Measurements from ENCODE around the gene DRG1. TPM values are rescaled to one million over a fixed set of nuclear protein-coding genes. Genes with fewer than 3 reads are reported as not detected.

Gene DRG1
- total and polyA plus RNA-seq, 10 of the 15 experiments (the other 5 are each of a cell fraction or from before 2014, with no cell fraction given), result 59.7 to 147 (median 85.8) TPM

GRCh38 chr22:31447337-31447736 is 47.9 kb downstream of the DRG1 start:
- H3K27ac ChIP-seq (ENCODE audit: control insufficient read depth, insufficient read depth), result no peak overlapping the region
- WGBS (ENCODE audit: insufficient coverage, insufficient replicate concordance, low lambda C conversion rate, missing lambda C conversion rate), result 99% methylated on average over 3 of the region's 3 CpGs
- ATAC-seq (no peak), FAIRE-seq (no peak), DNase-seq (ENCODE audit: low read depth, low spot score) (no peak)
- H3K27me3 ChIP-seq (replicated peaks in 1 of 2; ENCODE audit: control insufficient read depth in 2 of 2, insufficient read depth in 2 of 2, low read length in 1 of 2), result no peaks in the 10 kb centered on the region
- ChIA-PET POLR2A (interaction anchor here (1.5 kb wide), 1 partner anchor 44 kb away, joined by 3 read pairs; no protein-coding TSS in a partner anchor), SMC1A (ENCODE audit: uncharacterized antibody, unreplicated experiment) (interaction anchor here (1.1 kb wide), 1 partner anchor 10 kb away, joined by 5 read pairs; no protein-coding TSS in a partner anchor), CTCF (interaction anchor here (1.3 to 2.1 kb wide), 3 partner anchors 9 to 187 kb away, joined by 4 read pairs; no protein-coding TSS in a partner anchor), RAD21 (ENCODE audit: unreplicated experiment) (interaction anchor here (0.7 kb wide), 1 partner anchor 74 kb away, joined by 3 read pairs; no protein-coding TSS in a partner anchor)
- H2AFZ ChIP-seq (ENCODE audit: control insufficient read depth, low read depth, low read length), result no peak overlapping the region
- peaks cover 9 to 42% of the 10 kb centered on the region in 2 experiments for H3K36me3 ChIP-seq (ENCODE audit: control insufficient read depth in 2 of 2, insufficient read depth in 2 of 2, low read length in 1 of 2)
- H3K4me2 ChIP-seq (ENCODE audit: control insufficient read depth, insufficient read depth), result no peak overlapping the region
- intact Hi-C loops (cut with micrococcal nuclease; ENCODE audit: unreplicated experiment) (no loop called here), in situ Hi-C loops (cut with MboI) (no loop called here)
- TF ChIP-seq EP300 (IDR thresholded peaks at IDR 0.05; ENCODE audit: borderline replicate concordance in 1 of 2, control insufficient read depth in 1 of 2, low read depth in 2 of 2, low read length in 2 of 2) (no peak), PBX3 (IDR thresholded peaks at IDR 0.05; ENCODE audit: insufficient replicate concordance, low read depth, low read length) (no peak), CHD2 (IDR thresholded peaks at IDR 0.05; ENCODE audit: borderline replicate concordance, low read depth, low read length) (no peak), E2F8 (IDR thresholded peaks at IDR 0.05; ENCODE audit: low read depth, partially characterized antibody) (no peak), MLLT1 (IDR thresholded peaks at IDR 0.05) (no peak), RUNX3 (IDR thresholded peaks at IDR 0.05; ENCODE audit: low read length) (no peak), LARP7 (IDR thresholded peaks at IDR 0.05) (no peak), NR2C1 (IDR thresholded peaks at IDR 0.05) (no peak), NFYB (IDR thresholded peaks at IDR 0.05; ENCODE audit: insufficient read depth, low read depth, low read length) (no peak), IKZF2 (IDR thresholded peaks at IDR 0.05) (no peak)
- TF ChIP-seq, protein P1, sequence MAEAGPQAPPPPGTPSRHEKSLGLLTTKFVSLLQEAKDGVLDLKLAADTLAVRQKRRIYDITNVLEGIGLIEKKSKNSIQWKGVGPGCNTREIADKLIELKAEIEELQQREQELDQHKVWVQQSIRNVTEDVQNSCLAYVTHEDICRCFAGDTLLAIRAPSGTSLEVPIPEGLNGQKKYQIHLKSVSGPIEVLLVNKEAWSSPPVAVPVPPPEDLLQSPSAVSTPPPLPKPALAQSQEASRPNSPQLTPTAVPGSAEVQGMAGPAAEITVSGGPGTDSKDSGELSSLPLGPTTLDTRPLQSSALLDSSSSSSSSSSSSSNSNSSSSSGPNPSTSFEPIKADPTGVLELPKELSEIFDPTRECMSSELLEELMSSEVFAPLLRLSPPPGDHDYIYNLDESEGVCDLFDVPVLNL (IDR thresholded peaks at IDR 0.05; ENCODE audit: low read depth, low read length), result no peak
- TF ChIP-seq, protein P2, sequence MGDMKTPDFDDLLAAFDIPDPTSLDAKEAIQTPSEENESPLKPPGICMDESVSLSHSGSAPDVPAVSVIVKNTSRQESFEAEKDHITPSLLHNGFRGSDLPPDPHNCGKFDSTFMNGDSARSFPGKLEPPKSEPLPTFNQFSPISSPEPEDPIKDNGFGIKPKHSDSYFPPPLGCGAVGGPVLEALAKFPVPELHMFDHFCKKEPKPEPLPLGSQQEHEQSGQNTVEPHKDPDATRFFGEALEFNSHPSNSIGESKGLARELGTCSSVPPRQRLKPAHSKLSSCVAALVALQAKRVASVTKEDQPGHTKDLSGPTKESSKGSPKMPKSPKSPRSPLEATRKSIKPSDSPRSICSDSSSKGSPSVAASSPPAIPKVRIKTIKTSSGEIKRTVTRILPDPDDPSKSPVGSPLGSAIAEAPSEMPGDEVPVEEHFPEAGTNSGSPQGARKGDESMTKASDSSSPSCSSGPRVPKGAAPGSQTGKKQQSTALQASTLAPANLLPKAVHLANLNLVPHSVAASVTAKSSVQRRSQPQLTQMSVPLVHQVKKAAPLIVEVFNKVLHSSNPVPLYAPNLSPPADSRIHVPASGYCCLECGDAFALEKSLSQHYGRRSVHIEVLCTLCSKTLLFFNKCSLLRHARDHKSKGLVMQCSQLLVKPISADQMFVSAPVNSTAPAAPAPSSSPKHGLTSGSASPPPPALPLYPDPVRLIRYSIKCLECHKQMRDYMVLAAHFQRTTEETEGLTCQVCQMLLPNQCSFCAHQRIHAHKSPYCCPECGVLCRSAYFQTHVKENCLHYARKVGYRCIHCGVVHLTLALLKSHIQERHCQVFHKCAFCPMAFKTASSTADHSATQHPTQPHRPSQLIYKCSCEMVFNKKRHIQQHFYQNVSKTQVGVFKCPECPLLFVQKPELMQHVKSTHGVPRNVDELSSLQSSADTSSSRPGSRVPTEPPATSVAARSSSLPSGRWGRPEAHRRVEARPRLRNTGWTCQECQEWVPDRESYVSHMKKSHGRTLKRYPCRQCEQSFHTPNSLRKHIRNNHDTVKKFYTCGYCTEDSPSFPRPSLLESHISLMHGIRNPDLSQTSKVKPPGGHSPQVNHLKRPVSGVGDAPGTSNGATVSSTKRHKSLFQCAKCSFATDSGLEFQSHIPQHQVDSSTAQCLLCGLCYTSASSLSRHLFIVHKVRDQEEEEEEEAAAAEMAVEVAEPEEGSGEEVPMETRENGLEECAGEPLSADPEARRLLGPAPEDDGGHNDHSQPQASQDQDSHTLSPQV (IDR thresholded peaks at IDR 0.05), result no peak
- BruUV-seq (replicated peaks), result no TSS peak
- no peak overlapping the region for H3K4me3 ChIP-seq
- H3K79me2 ChIP-seq (ENCODE audit: control insufficient read depth, insufficient read depth, low read length), result no peaks in the 10 kb centered on the region
- peaks cover 6% of the 10 kb centered on the region for H3K4me1 ChIP-seq (ENCODE audit: control insufficient read depth, insufficient read depth, low read length)
- H3K9me3 ChIP-seq (replicated peaks; ENCODE audit: control insufficient read depth, insufficient read depth, low read length), result no peaks in the 10 kb centered on the region
- no peaks in the 10 kb centered on the region for H4K20me1 ChIP-seq (ENCODE audit: control insufficient read depth, insufficient read depth)
- no peak overlapping the region for H3K9ac ChIP-seq (ENCODE audit: control insufficient read depth, insufficient read depth, low read length)
